ENCODE data around the gene TPST2. TPM values are rescaled to one million over a fixed set of nuclear protein-coding genes. Genes with fewer than 3 reads are reported as not detected.

Gene TPST2
- total RNA-seq, 1 experiment from 2014 or later, result 50.1 TPM

- DNase-seq, result no peak
- Histone ChIP-seq H3K27ac (ENCODE audit: insufficient read length, low read depth, low read length) (no peak overlapping the region), H3K18ac (ENCODE audit: insufficient read length, low read depth, low read length) (no peak overlapping the region), H3K23me2 (ENCODE audit: insufficient read length, low read depth, low read length, poor library complexity, severe bottlenecking) (no peaks in the 10 kb centered on the region), H3K9ac (ENCODE audit: extremely low read depth, insufficient read length, low read length) (no peak overlapping the region), H3K4me2 (ENCODE audit: insufficient read depth, insufficient read length, low read length) (no peak overlapping the region), H3K9me3 (ENCODE audit: control insufficient read depth, low read depth, low read length) (no peaks in the 10 kb centered on the region), H3K27me3 (ENCODE audit: insufficient read depth, low read length) (no peaks in the 10 kb centered on the region), H4K5ac (ENCODE audit: insufficient read length, low read depth, low read length) (no peak overlapping the region), H2BK5ac (ENCODE audit: insufficient read length, low read length) (no peak overlapping the region), H4K20me1 (ENCODE audit: control insufficient read depth, insufficient read depth, insufficient read length) (no peaks in the 10 kb centered on the region), H2BK120ac (ENCODE audit: low read depth, low read length, poor library complexity, severe bottlenecking) (no peak overlapping the region), H2BK20ac (ENCODE audit: low read depth, low read length, poor library complexity, severe bottlenecking) (no peak overlapping the region), H3T11ph (ENCODE audit: low read length) (no peak overlapping the region), H3K79me2 (ENCODE audit: insufficient read depth, low read length) (peaks cover 2% of the 10 kb centered on the region; the same call in 1 of the 2 replicates), H4K91ac (ENCODE audit: insufficient read length, low read depth, low read length) (no peak overlapping the region), H3K79me1 (ENCODE audit: insufficient read depth, low read depth, low read length, poor library complexity, severe bottlenecking) (no peaks in the 10 kb centered on the region), H3K14ac (ENCODE audit: insufficient read depth, low read length) (no peak overlapping the region), H2AK5ac (ENCODE audit: insufficient read length, low read length) (no peak overlapping the region), H2AFZ (ENCODE audit: low read length) (no peak overlapping the region), H2BK15ac (ENCODE audit: low read depth, low read length) (no peak overlapping the region), H3K4ac (ENCODE audit: low read depth, low read length) (no peak overlapping the region), H3K56ac (ENCODE audit: insufficient read length, low read depth, low read length) (no peak overlapping the region), H2BK12ac (ENCODE audit: insufficient read length, low read depth, low read length) (no peak overlapping the region), H3K4me1 (ENCODE audit: insufficient read depth, low read length) (no peaks in the 10 kb centered on the region), H3K23ac (ENCODE audit: insufficient read length, low read depth, low read length) (no peak overlapping the region), H4K8ac (replicated peaks; ENCODE audit: insufficient read length, low read depth, low read length) (no peak overlapping the region)
- H3K4me1 Mint-ChIP-seq, result peaks cover 2 to 4% of the 10 kb centered on the region in 2 experiments
- H3K27me3 Mint-ChIP-seq (ENCODE audit: low read depth), result peaks cover 2% of the 10 kb centered on the region; the same call in 1 of the 2 replicates
- H3K36me3 Mint-ChIP-seq (ENCODE audit: insufficient read depth in 1 of 3, low read depth in 3 of 3), result peaks cover 32 to 81% (median 70%) of the 10 kb centered on the region in 3 experiments; a peak in 6 of 7 replicates
- H3K4me3 Mint-ChIP-seq, result no peak overlapping the region
- no peak overlapping the region for H3K27ac Mint-ChIP-seq
- no peaks in the 10 kb centered on the region for H3K9me3 Mint-ChIP-seq
- no peak for TF ChIP-seq CTCF (conservative IDR thresholded peaks at IDR 0.05)
Observed at GRCh38 chr22:26474682-26475081, 115.2 kb downstream of the TPST2 start.

Small RNA genes lying within 50 kb of the gene (microRNA-seq; reads per million reads assigned to microRNA genes)
- gene MIR548J (ENCODE audit: borderline microRNAs expressed), result 5.6 reads per million, percentile 37 among the genes with 10 or more reads in this experiment

Other genes with a start within 250 kb of the TPST2 start
- 7.1 and 8.5 TPM in 2 replicates for gene ASPHD2, start 160.9 kb downstream of the TPST2 start, total RNA-seq (2021)
- 24.4 and 26.2 TPM in 2 replicates for gene HPS4, start 106.3 kb downstream of the TPST2 start, total RNA-seq (2021)
- gene SRRD, start 106.3 kb downstream of the TPST2 start, total RNA-seq (2021), result 32.2 and 36.0 TPM in 2 replicates
- gene TFIP11, start 77.7 kb downstream of the TPST2 start, total RNA-seq (2021), result 36.4 and 37.7 TPM in 2 replicates
- gene CRYBB1, start 27.9 kb upstream of the TPST2 start, total RNA-seq (2021), result 4.3 and 5.4 TPM in 2 replicates
- 0.37 and 0.52 TPM in 2 replicates for gene CRYBA4, start 31.8 kb upstream of the TPST2 start, total RNA-seq (2021)
- gene MIAT, start 67.5 kb upstream of the TPST2 start, total RNA-seq (2021), result 77.0 and 85.6 TPM in 2 replicates

All from H9 (cell line).